Measurements from ENCODE around the gene RAB3GAP1.
"Not testable (repeated sequence)": the region's sequence is repeated elsewhere in the genome, so short reads cannot be mapped to it uniquely, and the experiment has no call there.

RAB3GAP1 gene

DNA sequence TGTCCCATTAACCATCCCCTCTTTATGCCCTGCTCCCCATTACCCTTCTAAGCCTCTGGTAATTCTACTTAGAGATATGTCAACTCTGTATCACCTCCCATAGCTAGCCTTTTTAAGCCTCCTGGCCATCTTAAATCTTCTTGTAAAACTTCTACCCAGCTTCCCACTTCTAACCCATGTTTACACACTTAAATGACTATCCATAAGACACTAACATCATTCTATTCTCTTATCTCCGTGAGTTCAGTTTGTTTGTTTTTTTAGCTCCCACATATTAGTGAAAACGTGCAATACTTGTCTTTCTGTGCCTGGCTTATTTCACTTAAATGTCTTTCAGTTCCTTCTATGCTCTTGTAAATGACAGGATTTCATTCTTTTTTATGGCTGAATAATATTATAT lies 42.4 kb downstream of the RAB3GAP1 start:
- no peak for DNase-seq (ENCODE audit: low spot score)
- TF ChIP-seq, protein P1, sequence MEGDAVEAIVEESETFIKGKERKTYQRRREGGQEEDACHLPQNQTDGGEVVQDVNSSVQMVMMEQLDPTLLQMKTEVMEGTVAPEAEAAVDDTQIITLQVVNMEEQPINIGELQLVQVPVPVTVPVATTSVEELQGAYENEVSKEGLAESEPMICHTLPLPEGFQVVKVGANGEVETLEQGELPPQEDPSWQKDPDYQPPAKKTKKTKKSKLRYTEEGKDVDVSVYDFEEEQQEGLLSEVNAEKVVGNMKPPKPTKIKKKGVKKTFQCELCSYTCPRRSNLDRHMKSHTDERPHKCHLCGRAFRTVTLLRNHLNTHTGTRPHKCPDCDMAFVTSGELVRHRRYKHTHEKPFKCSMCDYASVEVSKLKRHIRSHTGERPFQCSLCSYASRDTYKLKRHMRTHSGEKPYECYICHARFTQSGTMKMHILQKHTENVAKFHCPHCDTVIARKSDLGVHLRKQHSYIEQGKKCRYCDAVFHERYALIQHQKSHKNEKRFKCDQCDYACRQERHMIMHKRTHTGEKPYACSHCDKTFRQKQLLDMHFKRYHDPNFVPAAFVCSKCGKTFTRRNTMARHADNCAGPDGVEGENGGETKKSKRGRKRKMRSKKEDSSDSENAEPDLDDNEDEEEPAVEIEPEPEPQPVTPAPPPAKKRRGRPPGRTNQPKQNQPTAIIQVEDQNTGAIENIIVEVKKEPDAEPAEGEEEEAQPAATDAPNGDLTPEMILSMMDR (IDR thresholded peaks at IDR 0.05; ENCODE audit: extremely low read depth, missing control alignments), result no peak

DNA sequence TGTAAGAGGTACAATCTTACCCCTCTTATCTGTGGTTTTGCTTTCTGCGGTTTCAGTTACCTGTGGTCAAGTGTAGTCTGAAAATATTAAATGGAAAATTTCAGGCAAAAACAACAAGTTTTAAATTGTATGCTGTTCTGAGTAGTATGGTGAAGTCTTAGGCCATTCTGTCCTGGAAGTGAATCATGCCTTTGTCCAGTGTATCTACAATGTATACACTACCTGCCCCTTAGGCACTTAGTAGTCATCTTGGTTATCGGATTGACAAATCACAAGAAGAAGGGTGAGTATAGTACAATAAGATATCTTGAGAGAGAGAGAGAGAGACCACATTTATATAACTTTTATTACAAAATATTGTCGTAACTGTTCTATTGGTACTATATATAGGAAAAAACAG lies 43.5 kb downstream of the RAB3GAP1 start:
- TF ChIP-seq, protein P1 (IDR thresholded peaks at IDR 0.05; ENCODE audit: extremely low read depth, missing control alignments), result no peak
- DNase-seq (ENCODE audit: low spot score), result no peak

DNA sequence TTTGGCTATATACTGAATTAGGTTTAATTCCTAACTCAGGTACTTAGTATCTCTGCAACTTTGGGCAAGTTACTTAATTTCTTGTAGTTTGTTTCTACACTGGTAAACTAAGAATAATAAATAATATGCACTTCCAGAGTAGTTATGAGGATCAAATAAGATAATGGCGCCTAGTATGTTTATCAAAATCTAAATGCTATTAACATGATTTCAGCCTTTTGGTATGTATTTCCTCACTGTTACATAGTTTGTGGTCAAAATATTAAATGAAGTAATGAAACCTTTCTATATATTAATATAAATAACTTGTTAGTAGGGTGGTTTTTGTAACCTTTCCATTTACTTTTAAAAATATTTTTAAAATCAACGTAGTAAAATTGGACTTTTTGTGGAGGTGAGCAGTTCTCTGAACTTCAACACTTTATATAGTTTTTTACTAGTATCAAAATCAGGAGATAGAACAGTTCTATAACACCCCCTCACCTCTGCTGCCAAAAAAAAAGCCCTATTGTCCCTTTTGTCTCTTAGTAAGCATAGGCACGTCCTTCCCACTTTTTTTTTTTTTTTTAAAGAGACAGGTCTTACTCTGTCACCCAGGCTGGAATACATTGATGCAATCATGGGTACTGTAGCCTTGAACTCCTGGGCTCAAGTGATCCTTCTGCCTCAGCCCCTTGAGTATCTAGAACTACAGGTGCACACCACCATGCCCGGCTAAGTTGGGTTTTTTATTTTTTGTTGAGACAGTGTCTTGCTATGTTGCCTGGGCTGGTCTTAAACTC lies 44.8 kb downstream of the RAB3GAP1 start:
- TF ChIP-seq, protein P1 (IDR thresholded peaks at IDR 0.05; ENCODE audit: extremely low read depth, missing control alignments), result no peak
- DNase-seq (ENCODE audit: low spot score), result no peak

DNA sequence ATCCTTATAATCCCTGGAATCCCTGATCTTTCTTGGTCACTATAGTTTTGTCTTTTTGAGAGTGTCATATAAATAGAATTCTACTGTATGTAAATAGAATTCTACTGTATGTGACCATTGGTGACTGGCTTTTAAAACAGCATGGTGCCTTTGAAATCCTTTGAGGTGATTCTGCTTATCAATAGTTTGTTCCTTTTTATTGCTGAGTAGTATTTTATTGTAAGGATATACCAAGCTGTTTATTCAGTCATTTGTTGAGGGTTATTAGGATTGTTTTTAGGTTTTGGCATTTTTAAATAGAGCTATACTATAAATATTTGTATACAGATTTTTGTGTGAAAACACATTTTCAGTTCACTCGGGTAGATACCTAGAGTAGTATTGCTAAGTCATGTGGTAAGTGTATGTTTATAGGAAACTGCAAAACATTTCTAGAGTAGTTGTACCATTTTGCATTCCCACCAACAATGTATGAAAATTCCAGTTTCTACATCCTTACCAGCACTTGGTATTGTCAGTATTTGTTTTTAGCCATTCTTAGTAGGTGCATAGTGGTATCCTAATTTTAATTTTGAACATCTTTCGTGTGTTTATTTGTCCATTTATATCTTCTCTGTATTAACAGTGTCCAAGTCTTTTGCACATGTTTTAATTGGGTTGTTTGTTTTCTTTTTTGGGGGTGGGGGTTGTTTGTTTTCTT lies 45.6 kb downstream of the RAB3GAP1 start:
- TF ChIP-seq, protein P1 (IDR thresholded peaks at IDR 0.05; ENCODE audit: extremely low read depth, missing control alignments), result no peak
- DNase-seq (ENCODE audit: low spot score), result no peak

DNA sequence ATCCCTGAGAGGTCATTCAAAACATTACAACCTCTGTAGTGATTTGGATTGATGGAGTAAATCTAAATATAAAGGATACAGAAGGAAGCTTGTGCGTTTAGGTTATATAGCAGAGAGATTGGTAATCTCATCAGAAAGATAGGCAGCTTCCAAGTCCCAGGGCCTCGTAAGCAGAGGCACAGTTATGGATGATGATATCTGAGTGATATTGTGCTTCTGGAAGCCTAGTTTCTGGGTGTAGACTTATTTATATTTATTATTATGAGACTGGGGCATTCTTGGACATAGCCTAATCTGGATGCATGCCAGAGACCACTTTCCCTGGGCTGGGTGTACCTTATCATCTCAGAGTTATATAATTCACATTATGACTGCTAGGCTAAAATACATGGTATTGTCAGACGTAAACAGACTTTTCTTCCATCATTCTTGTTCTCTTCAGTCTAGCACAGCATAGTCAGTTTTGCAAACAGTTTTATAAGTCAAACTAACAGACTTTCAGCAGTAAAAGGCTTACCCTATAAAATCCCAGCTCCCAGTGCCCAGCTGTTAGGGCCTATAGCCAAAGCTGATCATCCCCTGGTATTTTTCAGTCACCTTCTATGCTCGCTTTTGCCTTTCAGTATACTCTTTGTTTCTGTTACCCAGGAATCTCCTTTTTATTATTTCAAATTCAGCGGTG lies 47.9 kb downstream of the RAB3GAP1 start:
- TF ChIP-seq, protein P1 (IDR thresholded peaks at IDR 0.05; ENCODE audit: extremely low read depth, missing control alignments), result no peak
- no peak for DNase-seq (ENCODE audit: low spot score)

DNA sequence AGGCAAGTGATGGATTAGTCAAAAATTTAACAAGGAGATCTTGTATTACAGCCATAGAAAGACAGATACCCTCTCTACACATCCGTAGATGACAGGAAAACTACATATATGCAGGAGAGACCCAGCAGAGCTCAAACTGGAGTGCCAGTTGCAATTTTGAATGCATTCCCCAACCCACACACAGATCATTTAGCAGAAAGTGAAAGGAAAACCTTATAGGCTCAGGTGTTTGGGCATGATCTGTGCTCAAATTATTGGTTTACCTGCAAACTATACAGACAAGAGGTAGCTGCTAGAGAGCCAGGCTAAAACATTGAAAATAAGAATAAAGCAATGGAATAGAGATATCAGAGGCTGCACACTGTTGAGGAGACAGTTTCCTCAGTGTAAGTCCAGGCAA lies 51.8 kb downstream of the RAB3GAP1 start:
- TF ChIP-seq, protein P1 (IDR thresholded peaks at IDR 0.05; ENCODE audit: extremely low read depth, missing control alignments), result no peak
- no peak for DNase-seq (ENCODE audit: low spot score)

DNA sequence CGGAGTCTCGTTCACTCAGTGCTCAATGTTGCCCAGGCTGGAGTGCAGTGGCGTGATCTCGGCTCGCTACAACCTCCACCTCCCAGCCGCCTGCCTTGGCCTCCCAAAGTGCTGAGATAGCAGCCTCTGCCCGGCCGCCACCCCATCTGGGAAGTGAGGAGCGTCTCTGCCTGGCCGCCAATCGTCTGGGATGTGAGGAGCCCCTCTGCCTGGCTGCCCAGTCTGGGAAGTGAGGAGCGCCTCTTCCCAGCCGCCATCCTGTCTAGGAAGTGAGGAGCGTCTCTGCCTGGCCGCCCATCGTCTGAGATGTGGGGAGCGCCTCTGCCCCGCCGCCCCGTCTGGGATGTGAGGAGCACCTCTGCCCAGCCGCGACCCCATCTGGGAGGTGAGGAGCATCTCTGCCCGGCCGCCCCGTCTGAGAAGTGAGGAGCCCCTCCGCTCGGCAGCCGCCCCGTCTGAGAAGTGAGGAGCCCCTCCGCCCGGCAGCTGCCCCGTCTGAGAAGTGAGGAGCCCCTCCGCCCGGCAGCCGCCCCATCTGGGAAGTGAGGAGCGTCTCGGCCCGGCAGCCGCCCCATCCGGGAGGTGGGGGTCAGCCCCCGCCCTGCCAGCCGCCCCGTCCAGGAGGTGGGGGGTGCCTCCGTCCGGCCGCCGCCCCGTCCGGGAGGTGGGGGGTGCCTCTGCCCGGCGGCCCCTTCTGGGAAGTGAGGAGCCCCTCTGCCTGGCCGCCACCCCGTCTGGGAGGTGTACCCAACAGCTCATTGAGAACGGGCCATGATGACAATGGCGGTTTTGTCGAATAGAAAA lies 53.6 kb downstream of the RAB3GAP1 start:
- DNase-seq (ENCODE audit: low spot score), result not testable (repeated sequence)
